GM23338 (cell line): Measurements from ENCODE around the gene FGF3. TPM values are rescaled to one million over a fixed set of nuclear protein-coding genes. Genes with fewer than 3 reads are reported as not detected.

Source experiments
- ATAC-seq: fragments of 200-7000 bp; cut with Tn5 transposase; 3 replicates; pipeline ENCODE4 v1.9.1; 2020
- DNase-seq: peaks from one replicate; pipeline ENCODE4 v3.0.0-alpha.2; 2015; ENCODE audit warnings: low spot score
- H2AFZ ChIP-seq: fragments of 200-600 bp; sonication (generic); 2 replicates; pipeline ENCODE4 v1.8.0; 2016; ENCODE audit warnings: antibody characterized with exemption, mild to moderate bottlenecking, moderate library complexity
- H3F3A ChIP-seq: fragments of 200-600 bp; sonication (generic); replicated peaks from 2 replicates; pipeline ENCODE4 v1.8.0; 2017; ENCODE audit warnings: antibody characterized with exemption, mixed run types, low read depth
- H3K27ac ChIP-seq: fragments of 200-600 bp; sonication (generic); 2 replicates; pipeline ENCODE4 v1.6.1; 2016; ENCODE audit warnings: low read depth
- H3K27me3 ChIP-seq: fragments of 200-600 bp; sonication (generic); 2 replicates; pipeline ENCODE4 v1.8.0; 2016; ENCODE audit warnings: mild to moderate bottlenecking, mixed run types, moderate library complexity; ENCODE audit not compliant: insufficient read depth
- H3K36me3 ChIP-seq: fragments of 200-600 bp; sonication (generic); 2 replicates; pipeline ENCODE4 v1.8.0; 2016; ENCODE audit warnings: mild to moderate bottlenecking; ENCODE audit not compliant: insufficient read depth
- H3K4me1 ChIP-seq: fragments of 200-600 bp; sonication (generic); 2 replicates; pipeline ENCODE4 v1.8.0; 2016; ENCODE audit warnings: mild to moderate bottlenecking, moderate library complexity; ENCODE audit not compliant: insufficient read depth
- H3K4me2 ChIP-seq: fragments of 200-600 bp; sonication (generic); 2 replicates; pipeline ENCODE4 v1.7.1; 2017; ENCODE audit warnings: mixed run types
- H3K4me3 ChIP-seq: fragments of 200-600 bp; sonication (generic); 2 replicates; pipeline ENCODE4 v1.6.1; 2016; ENCODE audit warnings: mixed run types
- H3K79me2 ChIP-seq: fragments of 200-600 bp; sonication (generic); replicated peaks from 2 replicates; pipeline ENCODE4 v1.8.0; 2017; ENCODE audit warnings: mild to moderate bottlenecking; ENCODE audit not compliant: insufficient read depth
- H3K9me2 ChIP-seq: fragments of 200-600 bp; sonication (generic); 2 replicates; pipeline ENCODE4 v1.8.0; 2017; ENCODE audit not compliant: insufficient read depth
- H4K20me1 ChIP-seq: fragments of 200-600 bp; sonication (generic); replicated peaks from 2 replicates; pipeline ENCODE4 v1.8.0; 2017; ENCODE audit warnings: mild to moderate bottlenecking; ENCODE audit not compliant: insufficient read depth
- H3K27ac Mint-ChIP-seq: 2 replicates; pipeline ENCODE4 v1.8.0; 2020; ENCODE audit warnings: inconsistent platforms, mild to moderate bottlenecking, moderate library complexity, mixed read lengths
- H3K27me3 Mint-ChIP-seq: 3 replicates; pipeline ENCODE4 v1.8.0; 2022; ENCODE audit warnings: low read depth, mild to moderate bottlenecking, moderate library complexity, mixed read lengths, inconsistent platforms; ENCODE audit not compliant: insufficient read depth, poor library complexity
- H3K36me3 Mint-ChIP-seq: 3 replicates; pipeline ENCODE4 v1.8.0; 2021; ENCODE audit warnings: low read depth, mild to moderate bottlenecking, inconsistent platforms, moderate library complexity, mixed read lengths
- H3K4me1 Mint-ChIP-seq: 3 replicates; pipeline ENCODE4 v1.8.0; 2020; ENCODE audit warnings: mild to moderate bottlenecking, inconsistent platforms, mixed read lengths
- H3K4me3 Mint-ChIP-seq: 3 replicates; pipeline ENCODE4 v1.8.0; 2021; ENCODE audit warnings: moderate library complexity, mild to moderate bottlenecking, inconsistent platforms, mixed read lengths
- H3K9me3 Mint-ChIP-seq: 3 replicates; pipeline ENCODE4 v1.8.0; 2020; ENCODE audit warnings: moderate library complexity, mild to moderate bottlenecking, inconsistent platforms, mixed read lengths
- NANOG ChIP-seq: IDR thresholded peaks from 2 replicates; pipeline ENCODE4 v1.6.1; 2016; ENCODE audit warnings: antibody characterized with exemption, borderline replicate concordance
- POLR2AphosphoS5 ChIP-seq: IDR thresholded peaks from 2 replicates; pipeline ENCODE4 v1.6.1; 2016; ENCODE audit warnings: antibody characterized with exemption, low read depth
- STAT1 ChIP-seq: IDR thresholded peaks from one replicate; pipeline ENCODE4 v1.6.1; 2016; ENCODE audit warnings: antibody characterized with exemption; ENCODE audit not compliant: unreplicated experiment
- ZNF114 ChIP-seq: fragments of 250-450 bp; sonication (Bioruptor Pico); IDR thresholded peaks from 2 replicates; pipeline ENCODE4 v1.5.0; 2020; ENCODE audit warnings: mild to moderate bottlenecking, moderate library complexity
- ZNF331 ChIP-seq: fragments of 250-450 bp; sonication (Bioruptor Pico); IDR thresholded peaks from 2 replicates; pipeline ENCODE4 v1.5.0; 2020; ENCODE audit warnings: low read depth, mild to moderate bottlenecking, moderate library complexity
- polyA plus RNA-seq: library from polyadenylated mRNA; unstranded; fragments of >200 nt; fragmentation: Nextera tagmentation; extraction: Ambion mirVana; gene quantifications from 2 replicates; pipeline ENCODE4 v1.2.1, GENCODE V29; 2016
- total RNA-seq: library from RNA; depleted of rRNA; stranded (reverse); fragments of >200 nt; shearing (Covaris generic); gene quantifications from 2 replicates; pipeline ENCODE4 v1.2.3, GENCODE V29; 2014
- TF ChIP-seq, protein P1 (sequence below), 2 experiments: fragments of 200-600 bp in 1 of 2; sonication (generic) in 1 of 2; conservative IDR thresholded peaks; 2 replicates each; pipeline versions ENCODE4 v1.5.1 to v1.6.1; 2016 to 2017; ENCODE audit warnings: antibody characterized with exemption in 2 of 2, low read depth in 2 of 2, mild to moderate bottlenecking in 2 of 2, moderate library complexity in 1 of 2

FGF3 gene
- total and polyA plus RNA-seq, 2 experiments from 2014 or later = 1.2 TPM; not detected in 1

DNA sequence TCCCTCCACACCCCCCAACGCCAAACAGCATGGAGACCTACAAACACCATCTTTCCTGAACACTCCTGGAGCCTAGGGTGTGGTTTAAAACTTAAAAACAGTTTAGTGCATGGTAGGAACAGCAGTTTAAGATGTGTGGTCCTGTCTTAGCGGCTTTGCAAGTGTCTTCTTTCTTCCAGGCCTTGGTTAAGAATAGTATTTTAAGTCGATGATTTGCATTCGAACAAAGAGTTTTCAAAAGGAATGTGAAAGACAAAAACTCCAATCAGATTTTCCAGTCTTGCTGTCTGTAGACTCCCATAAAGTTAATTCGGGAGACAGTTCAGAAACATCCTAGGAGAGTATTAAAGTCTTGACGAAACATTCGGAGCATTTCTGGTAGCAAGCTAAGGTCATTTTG, 47.8 kb downstream of the FGF3 start:
- Histone ChIP-seq H3K4me2 (peak overlapping the region; percentile 60), H3K36me3 (no peaks in the 10 kb centered on the region), H3K27me3 (peaks cover 42% of the 10 kb centered on the region), H3K4me3 (peak overlapping the region; percentile 29), H3K4me1 (peaks cover 42% of the 10 kb centered on the region), H3K9me2 (no peaks in the 10 kb centered on the region), H3K27ac (peak overlapping the region; percentile 43), H3K79me2 (no peaks in the 10 kb centered on the region; the same call in 1 of the 2 replicates), H4K20me1 (no peaks in the 10 kb centered on the region), H2AFZ (no peak overlapping the region), H3F3A (no peaks in the 10 kb centered on the region; the same call in 1 of the 2 replicates)
- peaks cover 33% of the 10 kb centered on the region for H3K4me1 Mint-ChIP-seq
- H3K27me3 Mint-ChIP-seq = peaks cover 35% of the 10 kb centered on the region
- peak overlapping the region; percentile 57 for H3K4me3 Mint-ChIP-seq
- ATAC-seq (peak; percentile 3; the same call in 1 of the 3 replicates), DNase-seq (peak; percentile 64)
- peak overlapping the region; percentile 1; the same call in 1 of the 2 replicates for H3K27ac Mint-ChIP-seq
- TF ChIP-seq STAT1 = no peak
- TF ChIP-seq, protein P1, sequence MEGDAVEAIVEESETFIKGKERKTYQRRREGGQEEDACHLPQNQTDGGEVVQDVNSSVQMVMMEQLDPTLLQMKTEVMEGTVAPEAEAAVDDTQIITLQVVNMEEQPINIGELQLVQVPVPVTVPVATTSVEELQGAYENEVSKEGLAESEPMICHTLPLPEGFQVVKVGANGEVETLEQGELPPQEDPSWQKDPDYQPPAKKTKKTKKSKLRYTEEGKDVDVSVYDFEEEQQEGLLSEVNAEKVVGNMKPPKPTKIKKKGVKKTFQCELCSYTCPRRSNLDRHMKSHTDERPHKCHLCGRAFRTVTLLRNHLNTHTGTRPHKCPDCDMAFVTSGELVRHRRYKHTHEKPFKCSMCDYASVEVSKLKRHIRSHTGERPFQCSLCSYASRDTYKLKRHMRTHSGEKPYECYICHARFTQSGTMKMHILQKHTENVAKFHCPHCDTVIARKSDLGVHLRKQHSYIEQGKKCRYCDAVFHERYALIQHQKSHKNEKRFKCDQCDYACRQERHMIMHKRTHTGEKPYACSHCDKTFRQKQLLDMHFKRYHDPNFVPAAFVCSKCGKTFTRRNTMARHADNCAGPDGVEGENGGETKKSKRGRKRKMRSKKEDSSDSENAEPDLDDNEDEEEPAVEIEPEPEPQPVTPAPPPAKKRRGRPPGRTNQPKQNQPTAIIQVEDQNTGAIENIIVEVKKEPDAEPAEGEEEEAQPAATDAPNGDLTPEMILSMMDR (conservative IDR thresholded peaks at IDR 0.05; ENCODE audit: low read depth in 2 of 2) = no peak
- TF ChIP-seq NANOG = peak; percentile 38; the same call in 1 of the 2 replicates
- no peak for TF ChIP-seq POLR2AphosphoS5
- TF ChIP-seq ZNF331 (CRISPR knock-in tag) = no peak
- no peaks in the 10 kb centered on the region for H3K36me3 Mint-ChIP-seq
- H3K9me3 Mint-ChIP-seq = peaks cover 4% of the 10 kb centered on the region; the same call in 2 of the 3 replicates

GRCh38 chr11:69770540-69770939, 48.7 kb downstream of the FGF3 start:
- H3F3A ChIP-seq = no peaks in the 10 kb centered on the region; the same call in 1 of the 2 replicates
- Mint-ChIP-seq H3K9me3 (peaks cover 4% of the 10 kb centered on the region; the same call in 2 of the 3 replicates), H3K4me3 (peak overlapping the region; percentile 57; the same call in 2 of the 3 replicates), H3K27me3 (peaks cover 32% of the 10 kb centered on the region), H3K27ac (no peak overlapping the region; the same call in 1 of the 2 replicates), H3K36me3 (no peaks in the 10 kb centered on the region), H3K4me1 (peaks cover 33% of the 10 kb centered on the region)
- H3K4me3 ChIP-seq = 0 out of 2 replicates have a peak overlapping the region, but pooled peaks have one; percentile 29
- H3K4me2 ChIP-seq = peak overlapping the region; percentile 60
- 0 out of 2 replicates have a peak overlapping the region, but pooled peaks have one; percentile 43 for H3K27ac ChIP-seq
- TF ChIP-seq NANOG (no peak), POLR2AphosphoS5 (no peak), ZNF114 (CRISPR knock-in tag) (no peak)
- TF ChIP-seq, protein P1 (conservative IDR thresholded peaks at IDR 0.05; ENCODE audit: low read depth in 2 of 2) = peak; percentile 19 to 46; a peak in 3 of 4 replicates
- no peaks in the 10 kb centered on the region; the same call in 1 of the 2 replicates for H3K79me2 ChIP-seq
- H4K20me1 ChIP-seq = no peaks in the 10 kb centered on the region
- no peaks in the 10 kb centered on the region for H3K9me2 ChIP-seq
- no peaks in the 10 kb centered on the region for H3K36me3 ChIP-seq
- peaks cover 42% of the 10 kb centered on the region for H3K4me1 ChIP-seq
- peak; percentile 18 for ATAC-seq
- no peak overlapping the region for H2AFZ ChIP-seq
- peaks cover 32% of the 10 kb centered on the region for H3K27me3 ChIP-seq
- peak; percentile 65 for DNase-seq
